Suprapubic skin (tissue), 4 donors: Measurements from ENCODE around the gene BMPR2. TPM values are rescaled to one million over a fixed set of nuclear protein-coding genes. Genes with fewer than 3 reads are reported as not detected.
A peak's percentile ranks its signal among the peaks of the same experiment; 100 is the strongest.

Experiments used
- DNase-seq, 2 donors: peaks; one replicate each; pipeline ENCODE4 v3.0.0-alpha.2; 2019; ENCODE audit warnings: low spot score in 2 of 2
- H3K27ac ChIP-seq: fragments of 200-600 bp; sonication (generic); one replicate; pipeline ENCODE4 v1.5.1; 2019
- H3K27me3 ChIP-seq: fragments of 200-600 bp; sonication (generic); one replicate; pipeline ENCODE4 v1.5.1; 2019
- H3K36me3 ChIP-seq: fragments of 200-600 bp; sonication (generic); one replicate; pipeline ENCODE4 v1.5.1; 2019
- H3K4me1 ChIP-seq: fragments of 200-600 bp; sonication (generic); one replicate; pipeline ENCODE4 v1.5.1; 2019
- H3K4me3 ChIP-seq: fragments of 200-600 bp; sonication (generic); one replicate; pipeline ENCODE4 v1.5.1; 2019; ENCODE audit warnings: mild to moderate bottlenecking
- H3K9me3 ChIP-seq: fragments of 200-600 bp; sonication (generic); one replicate; pipeline ENCODE4 v1.5.1; 2019
- EP300 ChIP-seq: sonication (generic); formaldehyde crosslinking; IDR thresholded peaks from one replicate; pipeline ENCODE4 v1.6.1; 2017; ENCODE audit warnings: antibody characterized with exemption
- POLR2A ChIP-seq, 2 donors: fragments of 450-650 bp; IDR thresholded peaks; one replicate each; pipeline ENCODE4 v1.6.1; 2017; ENCODE audit warnings: antibody characterized with exemption in 2 of 2, mild to moderate bottlenecking in 2 of 2, moderate library complexity in 2 of 2
- POLR2AphosphoS5 ChIP-seq, 3 donors: sonication (generic); formaldehyde crosslinking; IDR thresholded peaks; one replicate each; pipeline ENCODE4 v1.6.1; 2017; ENCODE audit warnings: antibody characterized with exemption in 3 of 3
- WGBS: methylation state at CpG from one replicate; pipeline ENCODE4 v1.1.5; 2018; 5-methylcytosine and 5-hydroxymethylcytosine counted together
- total RNA-seq, 4 donors: library from RNA; depleted of rRNA; stranded (reverse); fragments of >200 nt; gene quantifications; one replicate each; pipeline ENCODE4 v1.1.0, GENCODE V29; 2016
- TF ChIP-seq, protein P1 (sequence below), 2 donors: fragments of 200-600 bp in 1 of 2; fragments of 450-650 bp in 1 of 2; sonication (generic) in 1 of 2; IDR thresholded peaks; one replicate each; pipeline ENCODE4 v1.5.1; 2016 to 2019; ENCODE audit warnings: antibody characterized with exemption in 2 of 2, mild to moderate bottlenecking in 1 of 2, moderate library complexity in 1 of 2

The BMPR2 gene
- total RNA-seq, 4 donors from 2014 or later = 37.8 to 47.1 (median 42.3) TPM

DNA sequence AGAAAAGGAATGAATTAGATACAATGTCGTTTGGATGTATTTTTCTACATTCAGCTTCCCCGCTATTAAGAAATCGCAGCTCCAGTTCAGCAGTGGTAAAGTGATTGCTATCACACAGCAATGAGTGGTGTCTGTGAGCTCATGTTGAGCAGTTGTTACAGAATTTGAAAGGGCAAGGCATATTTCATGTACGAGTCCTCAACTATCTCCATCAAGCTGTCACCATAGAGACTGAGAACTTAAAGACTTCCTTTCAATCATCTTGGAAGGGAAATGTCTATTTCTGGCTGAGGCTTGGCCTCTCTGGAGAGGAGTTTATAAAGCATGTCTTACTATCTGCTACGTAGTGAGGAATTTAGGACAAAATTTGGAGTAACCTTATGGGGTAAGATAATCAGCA is 234.3 kb downstream of the BMPR2 start:
- Histone ChIP-seq H3K27ac (peak overlapping the region; percentile 0), H3K36me3 (no peaks in the 10 kb centered on the region), H3K27me3 (no peaks in the 10 kb centered on the region), H3K4me1 (peaks cover 12% of the 10 kb centered on the region), H3K4me3 (no peak overlapping the region), H3K9me3 (no peaks in the 10 kb centered on the region)
- DNase-seq = no peak
- 75% methylated on average over 5 of the region's 5 CpGs for WGBS
- no peak for TF ChIP-seq POLR2AphosphoS5 (IDR thresholded peaks at IDR 0.05)
- no peak for TF ChIP-seq POLR2A (IDR thresholded peaks at IDR 0.05)
- no peak for TF ChIP-seq EP300
- TF ChIP-seq, protein P1, sequence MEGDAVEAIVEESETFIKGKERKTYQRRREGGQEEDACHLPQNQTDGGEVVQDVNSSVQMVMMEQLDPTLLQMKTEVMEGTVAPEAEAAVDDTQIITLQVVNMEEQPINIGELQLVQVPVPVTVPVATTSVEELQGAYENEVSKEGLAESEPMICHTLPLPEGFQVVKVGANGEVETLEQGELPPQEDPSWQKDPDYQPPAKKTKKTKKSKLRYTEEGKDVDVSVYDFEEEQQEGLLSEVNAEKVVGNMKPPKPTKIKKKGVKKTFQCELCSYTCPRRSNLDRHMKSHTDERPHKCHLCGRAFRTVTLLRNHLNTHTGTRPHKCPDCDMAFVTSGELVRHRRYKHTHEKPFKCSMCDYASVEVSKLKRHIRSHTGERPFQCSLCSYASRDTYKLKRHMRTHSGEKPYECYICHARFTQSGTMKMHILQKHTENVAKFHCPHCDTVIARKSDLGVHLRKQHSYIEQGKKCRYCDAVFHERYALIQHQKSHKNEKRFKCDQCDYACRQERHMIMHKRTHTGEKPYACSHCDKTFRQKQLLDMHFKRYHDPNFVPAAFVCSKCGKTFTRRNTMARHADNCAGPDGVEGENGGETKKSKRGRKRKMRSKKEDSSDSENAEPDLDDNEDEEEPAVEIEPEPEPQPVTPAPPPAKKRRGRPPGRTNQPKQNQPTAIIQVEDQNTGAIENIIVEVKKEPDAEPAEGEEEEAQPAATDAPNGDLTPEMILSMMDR (IDR thresholded peaks at IDR 0.05) = no peak

DNA sequence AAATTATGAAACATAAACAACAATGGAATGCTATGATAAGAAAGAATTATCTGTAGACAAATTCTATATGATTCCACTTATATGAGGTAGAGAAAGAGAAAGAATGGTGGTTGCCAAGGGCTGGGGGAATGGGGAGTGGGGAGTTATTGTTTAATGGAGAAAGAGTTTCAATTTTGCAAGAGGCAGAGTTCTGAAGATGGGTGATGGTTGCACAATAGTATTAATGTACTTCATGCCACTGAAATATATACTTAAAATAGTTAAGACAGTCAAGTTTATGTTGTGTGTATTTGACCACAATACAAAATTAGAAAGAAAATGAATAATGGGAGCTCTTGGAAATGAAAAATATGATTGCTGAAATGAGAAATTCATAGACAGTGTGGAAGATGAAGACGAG is 236.0 kb downstream of the BMPR2 start:
- Histone ChIP-seq H3K36me3 (no peaks in the 10 kb centered on the region), H3K27me3 (no peaks in the 10 kb centered on the region), H3K27ac (no peak overlapping the region), H3K4me1 (peaks cover 12% of the 10 kb centered on the region), H3K9me3 (no peaks in the 10 kb centered on the region), H3K4me3 (no peak overlapping the region)
- 94% methylated on average over 1 of the region's 1 CpG for WGBS
- no peak for DNase-seq
- no peak for TF ChIP-seq EP300
- no peak for TF ChIP-seq POLR2A (IDR thresholded peaks at IDR 0.05)
- TF ChIP-seq, protein P1 (IDR thresholded peaks at IDR 0.05) = no peak
- TF ChIP-seq POLR2AphosphoS5 (IDR thresholded peaks at IDR 0.05) = no peak

GRCh38 chr2:202613479-202613878 is 237.4 kb downstream of the BMPR2 start:
- no peaks in the 10 kb centered on the region for H3K9me3 ChIP-seq
- no peak overlapping the region for H3K4me3 ChIP-seq
- H3K4me1 ChIP-seq = peaks cover 12% of the 10 kb centered on the region
- H3K27ac ChIP-seq = no peak overlapping the region
- WGBS = 76% methylated on average over 4 of the region's 4 CpGs
- TF ChIP-seq POLR2AphosphoS5 (IDR thresholded peaks at IDR 0.05) (no peak), POLR2A (IDR thresholded peaks at IDR 0.05) (no peak), EP300 (no peak)
- TF ChIP-seq, protein P1 (IDR thresholded peaks at IDR 0.05) = no peak
- H3K36me3 ChIP-seq = no peaks in the 10 kb centered on the region
- no peak for DNase-seq
- no peaks in the 10 kb centered on the region for H3K27me3 ChIP-seq

Other genes with a start within 250 kb of the BMPR2 start
- gene SUMO1, start 137.7 kb upstream of the BMPR2 start, total RNA-seq = 10 to 100 TPM; 29.0 to 44.0 (median 37.8) TPM
- gene NOP58, start 110.6 kb upstream of the BMPR2 start, total RNA-seq = 10 to 100 TPM; 48.0 to 96.9 (median 56.8) TPM